Measurements from ENCODE around the gene UXS1. TPM values are rescaled to one million over a fixed set of nuclear protein-coding genes. Genes with fewer than 3 reads are reported as not detected.
"Not testable (repeated sequence)": the region's sequence is repeated elsewhere in the genome, so short reads cannot be mapped to it uniquely, and the experiment has no call there.

UXS1 gene
- total RNA-seq, 1 donor from 2014 or later = 68.3 TPM

DNA sequence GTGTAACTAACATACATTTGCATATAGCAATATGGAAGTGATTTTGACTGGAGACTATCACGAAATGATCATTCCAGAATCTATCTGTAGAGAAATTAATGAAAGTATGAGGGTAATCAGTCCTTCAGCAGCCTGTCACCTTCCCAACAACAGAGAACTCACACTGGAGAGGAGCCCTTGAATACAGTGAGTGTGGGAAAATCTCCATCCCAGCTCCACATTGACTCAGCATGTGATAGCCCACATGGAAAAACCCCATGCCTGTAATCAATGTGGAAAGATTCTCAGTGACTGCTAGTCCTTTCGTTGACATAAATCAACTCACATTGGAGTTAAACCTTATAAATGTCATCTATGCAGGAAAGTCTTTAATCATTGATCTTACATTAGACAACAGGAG, 13.1 kb upstream of the UXS1 start:
- TF ChIP-seq, protein P1, sequence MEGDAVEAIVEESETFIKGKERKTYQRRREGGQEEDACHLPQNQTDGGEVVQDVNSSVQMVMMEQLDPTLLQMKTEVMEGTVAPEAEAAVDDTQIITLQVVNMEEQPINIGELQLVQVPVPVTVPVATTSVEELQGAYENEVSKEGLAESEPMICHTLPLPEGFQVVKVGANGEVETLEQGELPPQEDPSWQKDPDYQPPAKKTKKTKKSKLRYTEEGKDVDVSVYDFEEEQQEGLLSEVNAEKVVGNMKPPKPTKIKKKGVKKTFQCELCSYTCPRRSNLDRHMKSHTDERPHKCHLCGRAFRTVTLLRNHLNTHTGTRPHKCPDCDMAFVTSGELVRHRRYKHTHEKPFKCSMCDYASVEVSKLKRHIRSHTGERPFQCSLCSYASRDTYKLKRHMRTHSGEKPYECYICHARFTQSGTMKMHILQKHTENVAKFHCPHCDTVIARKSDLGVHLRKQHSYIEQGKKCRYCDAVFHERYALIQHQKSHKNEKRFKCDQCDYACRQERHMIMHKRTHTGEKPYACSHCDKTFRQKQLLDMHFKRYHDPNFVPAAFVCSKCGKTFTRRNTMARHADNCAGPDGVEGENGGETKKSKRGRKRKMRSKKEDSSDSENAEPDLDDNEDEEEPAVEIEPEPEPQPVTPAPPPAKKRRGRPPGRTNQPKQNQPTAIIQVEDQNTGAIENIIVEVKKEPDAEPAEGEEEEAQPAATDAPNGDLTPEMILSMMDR (IDR thresholded peaks at IDR 0.05; ENCODE audit: partially characterized antibody, unreplicated experiment) = no peak
- H3K4me3 Mint-ChIP-seq (ENCODE audit: unreplicated experiment) = no peak overlapping the region
- H3K4me1 Mint-ChIP-seq (ENCODE audit: low read depth, unreplicated experiment) = no peaks in the 10 kb centered on the region
- H3K36me3 Mint-ChIP-seq (ENCODE audit: unreplicated experiment) = no peaks in the 10 kb centered on the region
- no peaks in the 10 kb centered on the region for H3K27me3 Mint-ChIP-seq (ENCODE audit: unreplicated experiment)
- no peak for DNase-seq
- H3K27ac Mint-ChIP-seq (ENCODE audit: unreplicated experiment) = no peak overlapping the region
- peaks cover 2% of the 10 kb centered on the region for H3K9me3 Mint-ChIP-seq (ENCODE audit: unreplicated experiment)

DNA sequence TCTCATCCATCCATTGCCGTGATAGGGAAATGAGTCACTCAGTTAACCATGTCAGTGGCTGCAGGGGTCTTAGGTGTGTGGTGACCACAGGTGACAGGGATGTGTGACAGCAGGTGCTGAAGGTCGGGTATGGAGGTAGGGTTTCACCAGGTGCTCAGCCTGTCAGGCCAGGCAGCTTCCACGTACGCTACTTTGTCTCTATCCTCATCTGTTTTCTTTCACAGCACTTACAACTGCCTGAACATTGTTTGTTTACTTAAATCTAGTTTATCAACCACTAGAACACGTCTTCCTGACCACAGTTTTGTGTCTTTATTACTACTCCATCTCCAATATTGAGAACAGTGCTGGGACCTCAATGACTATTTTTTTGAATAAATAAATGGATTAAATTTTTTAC, 11.4 kb upstream of the UXS1 start:
- Mint-ChIP-seq H3K4me1 (ENCODE audit: low read depth, unreplicated experiment) (no peaks in the 10 kb centered on the region), H3K27me3 (ENCODE audit: unreplicated experiment) (no peaks in the 10 kb centered on the region), H3K4me3 (ENCODE audit: unreplicated experiment) (no peak overlapping the region), H3K9me3 (ENCODE audit: unreplicated experiment) (peaks cover 2% of the 10 kb centered on the region), H3K36me3 (ENCODE audit: unreplicated experiment) (no peaks in the 10 kb centered on the region), H3K27ac (ENCODE audit: unreplicated experiment) (no peak overlapping the region)
- TF ChIP-seq, protein P1 (IDR thresholded peaks at IDR 0.05; ENCODE audit: partially characterized antibody, unreplicated experiment) = no peak
- no peak for DNase-seq

DNA sequence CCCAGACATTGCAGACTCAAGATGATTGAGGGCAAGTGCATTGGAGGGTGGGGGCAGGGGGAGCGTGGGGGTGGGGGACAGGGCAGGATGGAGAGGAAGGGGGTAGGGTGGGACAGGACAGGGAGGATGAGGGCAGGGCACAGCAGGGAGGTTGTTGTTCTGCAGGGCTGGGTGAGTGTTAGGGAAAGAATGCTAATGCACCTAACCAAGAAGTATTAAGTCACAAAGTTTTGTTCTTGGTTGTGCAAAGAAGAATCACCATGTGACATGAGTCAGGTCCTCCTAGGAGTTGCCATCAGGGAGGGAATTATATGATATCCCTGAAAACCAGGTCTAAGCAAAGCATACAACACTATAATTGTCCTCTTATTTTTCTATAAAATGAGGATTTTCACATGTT, 10.4 kb upstream of the UXS1 start:
- H3K36me3 Mint-ChIP-seq (ENCODE audit: unreplicated experiment); H3K4me1 Mint-ChIP-seq (ENCODE audit: low read depth, unreplicated experiment); H3K9me3 Mint-ChIP-seq (ENCODE audit: unreplicated experiment); DNase-seq; H3K27ac Mint-ChIP-seq (ENCODE audit: unreplicated experiment); H3K4me3 Mint-ChIP-seq (ENCODE audit: unreplicated experiment); H3K27me3 Mint-ChIP-seq (ENCODE audit: unreplicated experiment): not testable (repeated sequence)

GRCh38 chr2:106201661-106202060, 7.6 kb upstream of the UXS1 start:
- TF ChIP-seq, protein P1 (IDR thresholded peaks at IDR 0.05; ENCODE audit: partially characterized antibody, unreplicated experiment) = no peak
- DNase-seq = no peak
- peaks cover 2% of the 10 kb centered on the region for H3K27me3 Mint-ChIP-seq (ENCODE audit: unreplicated experiment)
- H3K4me3 Mint-ChIP-seq (ENCODE audit: unreplicated experiment) = no peak overlapping the region
- no peaks in the 10 kb centered on the region for H3K9me3 Mint-ChIP-seq (ENCODE audit: unreplicated experiment)
- no peaks in the 10 kb centered on the region for H3K4me1 Mint-ChIP-seq (ENCODE audit: low read depth, unreplicated experiment)
- H3K36me3 Mint-ChIP-seq (ENCODE audit: unreplicated experiment) = no peaks in the 10 kb centered on the region
- H3K27ac Mint-ChIP-seq (ENCODE audit: unreplicated experiment) = no peak overlapping the region

- H3K4me3 Mint-ChIP-seq (ENCODE audit: unreplicated experiment) = peak overlapping the region; percentile 11
- DNase-seq = no peak
- no peak overlapping the region for H3K27ac Mint-ChIP-seq (ENCODE audit: unreplicated experiment)
- H3K4me1 Mint-ChIP-seq (ENCODE audit: low read depth, unreplicated experiment) = peaks cover 3% of the 10 kb centered on the region
- peaks cover 8% of the 10 kb centered on the region for H3K27me3 Mint-ChIP-seq (ENCODE audit: unreplicated experiment)
- TF ChIP-seq, protein P1 (IDR thresholded peaks at IDR 0.05; ENCODE audit: partially characterized antibody, unreplicated experiment) = no peak
- no peaks in the 10 kb centered on the region for H3K36me3 Mint-ChIP-seq (ENCODE audit: unreplicated experiment)
- H3K9me3 Mint-ChIP-seq (ENCODE audit: unreplicated experiment) = no peaks in the 10 kb centered on the region
Observed at GRCh38 chr2:106197878-106198277, 3.8 kb upstream of the UXS1 start.

- DNase-seq = no peak
- Mint-ChIP-seq H3K9me3 (ENCODE audit: unreplicated experiment) (peaks cover 1% of the 10 kb centered on the region), H3K36me3 (ENCODE audit: unreplicated experiment) (peaks cover 1% of the 10 kb centered on the region), H3K4me3 (ENCODE audit: unreplicated experiment) (no peak overlapping the region), H3K27ac (ENCODE audit: unreplicated experiment) (no peak overlapping the region), H3K4me1 (ENCODE audit: low read depth, unreplicated experiment) (peaks cover 5% of the 10 kb centered on the region), H3K27me3 (ENCODE audit: unreplicated experiment) (peaks cover 8% of the 10 kb centered on the region)
- TF ChIP-seq, protein P1 (IDR thresholded peaks at IDR 0.05; ENCODE audit: partially characterized antibody, unreplicated experiment) = no peak
Observed at GRCh38 chr2:106195981-106196380, 1.9 kb upstream of the UXS1 start.

Measured in glutamatergic neuron (in vitro differentiated cells).